Upper lobe of right lung (tissue), 1 donor: Measurements from ENCODE around the gene ARL17B. TPM values are rescaled to one million over a fixed set of nuclear protein-coding genes. Genes with fewer than 3 reads are reported as not detected.
"Not testable (repeated sequence)": the region's sequence is repeated elsewhere in the genome, so short reads cannot be mapped to it uniquely, and the experiment has no call there.

ENCODE experiments used
- ATAC-seq: fragments of 200-7000 bp; cut with Tn5 transposase; one replicate; pipeline ENCODE4 v1.9.1; 2020; ENCODE audit warnings: mild to moderate bottlenecking, moderate library complexity
- DNase-seq: peaks from one replicate; pipeline ENCODE4 v3.0.0-alpha.2; 2020
- H3K27ac ChIP-seq: fragments of 200-600 bp; one replicate; pipeline ENCODE4 v1.8.0; 2022
- H3K27me3 ChIP-seq: fragments of 200-600 bp; one replicate; pipeline ENCODE4 v1.8.0; 2022; ENCODE audit warnings: mild to moderate bottlenecking
- H3K36me3 ChIP-seq: fragments of 200-600 bp; one replicate; pipeline ENCODE4 v1.8.0; 2022
- H3K4me1 ChIP-seq: fragments of 200-600 bp; one replicate; pipeline ENCODE4 v1.8.0; 2022
- H3K4me3 ChIP-seq: fragments of 200-600 bp; one replicate; pipeline ENCODE4 v1.8.0; 2022; ENCODE audit warnings: mild to moderate bottlenecking
- H3K9me3 ChIP-seq: fragments of 200-600 bp; one replicate; pipeline ENCODE4 v1.8.0; 2022
- intact Hi-C: fragments of 100-400 bp; cut with DNase I; formaldehyde crosslinking; loops from one replicate; pipeline ENCODE4 v1.11.0; 2022
- total RNA-seq: library from RNA; stranded (reverse); fragmentation: NEBNext Ultra II Directional; extraction: Animal tissue kit (Norgen Biotek cat#: 25700); gene quantifications from one replicate; pipeline ENCODE4 v1.2.1, GENCODE V29; 2021
- TF ChIP-seq, protein P1 (sequence below): fragments of 200-600 bp; IDR thresholded peaks from one replicate; pipeline ENCODE4 v1.8.0; 2022; ENCODE audit warnings: antibody characterized with exemption
- donor health status: DM: no; HTN: yes; CAD: no; lungs with severe emphysema.

Gene ARL17B
- total RNA-seq, 1 donor from 2014 or later, result 31.0 TPM

DNA sequence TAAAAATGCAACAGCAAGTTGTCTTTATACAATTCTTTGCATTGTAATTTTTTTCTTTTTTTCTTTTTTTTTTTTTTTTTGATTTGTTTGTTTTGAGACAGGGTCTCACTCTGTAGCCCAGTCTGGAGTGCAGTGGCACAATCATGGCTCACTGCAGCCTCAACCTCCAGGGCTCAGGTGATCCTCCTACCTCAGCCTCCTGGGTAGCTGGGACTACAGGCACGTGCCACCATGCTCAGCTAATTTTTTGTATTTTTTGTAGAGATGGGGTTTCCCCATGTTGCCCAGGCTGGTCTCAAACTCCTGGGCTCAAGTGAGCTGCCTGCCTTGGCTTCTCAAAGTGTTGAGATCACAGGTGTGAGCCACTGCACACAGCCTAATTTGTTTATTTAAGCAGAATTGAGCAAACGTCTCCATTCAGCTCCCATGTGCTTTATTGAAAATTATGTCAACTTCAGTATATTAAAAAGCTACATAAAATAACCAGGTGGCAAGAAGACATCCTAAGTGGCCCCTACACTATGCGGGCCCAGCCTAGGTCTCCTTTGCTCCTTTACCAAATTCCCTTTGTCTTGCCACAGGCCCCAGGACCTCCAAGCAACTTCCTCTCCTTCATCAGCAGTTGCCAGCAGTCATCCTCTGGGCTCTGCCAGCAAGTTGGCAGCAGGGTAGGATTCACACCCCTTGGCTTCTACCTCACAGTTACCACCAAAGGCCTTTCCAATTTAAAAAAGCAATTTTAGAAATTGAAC lies 84.7 kb downstream of the ARL17B start:
- intact Hi-C loops, ATAC-seq, H3K9me3 ChIP-seq, H3K27ac ChIP-seq, H3K36me3 ChIP-seq, DNase-seq, H3K27me3 ChIP-seq, H3K4me3 ChIP-seq, H3K4me1 ChIP-seq: not testable (repeated sequence)

DNA sequence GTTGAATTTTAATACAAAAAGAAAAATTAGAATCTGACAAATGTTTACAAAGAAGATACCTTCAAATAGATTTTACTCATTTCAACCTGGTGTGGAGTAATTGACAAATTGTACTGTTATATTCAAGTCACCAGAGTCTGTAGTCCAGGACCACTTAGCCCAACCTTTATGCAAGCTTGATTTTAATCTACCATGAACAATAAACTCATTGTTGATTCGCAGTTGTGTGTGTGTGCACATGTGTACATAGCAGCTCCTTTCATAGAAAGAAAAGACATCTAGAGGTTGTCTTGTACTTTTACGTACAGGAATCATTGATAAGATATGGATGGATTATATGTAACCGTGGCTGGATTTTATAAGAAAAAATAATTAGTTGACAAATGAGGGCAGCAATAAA lies 87.3 kb downstream of the ARL17B start:
- H3K27me3 ChIP-seq, result no peaks in the 10 kb centered on the region
- H3K9me3 ChIP-seq, result no peaks in the 10 kb centered on the region
- H3K4me1 ChIP-seq, result no peaks in the 10 kb centered on the region
- H3K36me3 ChIP-seq, result no peaks in the 10 kb centered on the region
- intact Hi-C loops, result no loop called here
- no peak for DNase-seq
- ATAC-seq, result no peak
- no peak overlapping the region for H3K4me3 ChIP-seq
- TF ChIP-seq, protein P1, sequence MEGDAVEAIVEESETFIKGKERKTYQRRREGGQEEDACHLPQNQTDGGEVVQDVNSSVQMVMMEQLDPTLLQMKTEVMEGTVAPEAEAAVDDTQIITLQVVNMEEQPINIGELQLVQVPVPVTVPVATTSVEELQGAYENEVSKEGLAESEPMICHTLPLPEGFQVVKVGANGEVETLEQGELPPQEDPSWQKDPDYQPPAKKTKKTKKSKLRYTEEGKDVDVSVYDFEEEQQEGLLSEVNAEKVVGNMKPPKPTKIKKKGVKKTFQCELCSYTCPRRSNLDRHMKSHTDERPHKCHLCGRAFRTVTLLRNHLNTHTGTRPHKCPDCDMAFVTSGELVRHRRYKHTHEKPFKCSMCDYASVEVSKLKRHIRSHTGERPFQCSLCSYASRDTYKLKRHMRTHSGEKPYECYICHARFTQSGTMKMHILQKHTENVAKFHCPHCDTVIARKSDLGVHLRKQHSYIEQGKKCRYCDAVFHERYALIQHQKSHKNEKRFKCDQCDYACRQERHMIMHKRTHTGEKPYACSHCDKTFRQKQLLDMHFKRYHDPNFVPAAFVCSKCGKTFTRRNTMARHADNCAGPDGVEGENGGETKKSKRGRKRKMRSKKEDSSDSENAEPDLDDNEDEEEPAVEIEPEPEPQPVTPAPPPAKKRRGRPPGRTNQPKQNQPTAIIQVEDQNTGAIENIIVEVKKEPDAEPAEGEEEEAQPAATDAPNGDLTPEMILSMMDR, result no peak
- H3K27ac ChIP-seq, result no peak overlapping the region

DNA sequence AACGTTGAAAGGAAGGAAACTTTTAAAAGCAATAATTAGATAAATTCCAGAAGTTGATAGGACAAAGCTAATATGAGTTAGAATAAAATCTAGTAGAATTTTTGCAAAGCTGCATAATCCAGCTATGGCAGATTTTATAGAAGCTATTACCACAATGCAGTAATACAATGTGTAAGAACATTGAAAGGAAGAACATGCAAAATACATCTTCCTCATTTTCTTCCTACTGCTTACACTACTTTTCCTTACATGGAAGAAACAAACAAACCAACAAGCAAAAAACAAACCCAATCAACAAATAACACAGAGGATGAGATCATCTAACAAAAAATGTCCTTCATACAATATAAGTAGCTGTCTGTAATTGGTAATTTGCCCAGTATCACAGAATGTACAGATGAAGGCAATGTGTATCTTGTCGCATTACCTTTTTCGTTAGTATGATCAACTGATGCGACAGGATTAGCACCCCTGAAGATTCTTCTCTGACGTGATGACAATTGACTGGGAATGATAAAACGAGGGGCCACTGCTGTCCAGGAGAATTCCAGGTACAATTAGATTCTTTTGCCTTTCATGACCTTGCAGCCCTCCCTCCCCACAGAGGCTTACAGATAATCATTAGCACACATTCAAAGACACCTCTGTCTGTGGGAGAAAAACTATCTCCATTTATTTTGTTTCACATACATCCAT lies 87.9 kb downstream of the ARL17B start:
- Histone ChIP-seq H3K27me3 (no peaks in the 10 kb centered on the region), H3K27ac (no peak overlapping the region), H3K4me1 (no peaks in the 10 kb centered on the region), H3K9me3 (no peaks in the 10 kb centered on the region), H3K36me3 (no peaks in the 10 kb centered on the region), H3K4me3 (no peak overlapping the region)
- no peak for DNase-seq
- TF ChIP-seq, protein P1, result no peak
- no peak for ATAC-seq
- intact Hi-C loops, result no loop called here

DNA sequence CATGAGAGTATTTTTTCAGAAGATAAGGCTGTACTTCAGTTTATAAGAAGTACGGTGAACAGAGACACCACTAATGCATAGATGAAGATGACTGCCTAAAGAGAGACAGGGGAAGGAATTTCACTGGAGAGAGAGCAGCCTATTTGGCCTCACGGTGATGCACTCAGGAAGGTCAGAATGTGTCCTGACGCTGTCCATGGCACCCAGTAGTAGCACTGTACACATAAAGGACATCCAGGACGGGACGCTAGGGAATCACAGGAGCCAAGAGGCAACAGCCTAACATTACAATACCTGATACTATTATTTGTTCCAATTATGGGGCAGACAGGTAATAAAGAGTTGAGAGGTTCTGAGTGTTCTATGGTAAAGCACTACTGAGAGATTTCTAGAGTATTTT lies 91.5 kb downstream of the ARL17B start:
- no peaks in the 10 kb centered on the region for H3K4me1 ChIP-seq
- TF ChIP-seq, protein P1, result no peak
- no peak overlapping the region for H3K4me3 ChIP-seq
- no peak for ATAC-seq
- no peak overlapping the region for H3K27ac ChIP-seq
- intact Hi-C loops, result no loop called here
- H3K36me3 ChIP-seq, result no peaks in the 10 kb centered on the region
- H3K27me3 ChIP-seq, result no peaks in the 10 kb centered on the region
- DNase-seq, result no peak
- H3K9me3 ChIP-seq, result no peaks in the 10 kb centered on the region

DNA sequence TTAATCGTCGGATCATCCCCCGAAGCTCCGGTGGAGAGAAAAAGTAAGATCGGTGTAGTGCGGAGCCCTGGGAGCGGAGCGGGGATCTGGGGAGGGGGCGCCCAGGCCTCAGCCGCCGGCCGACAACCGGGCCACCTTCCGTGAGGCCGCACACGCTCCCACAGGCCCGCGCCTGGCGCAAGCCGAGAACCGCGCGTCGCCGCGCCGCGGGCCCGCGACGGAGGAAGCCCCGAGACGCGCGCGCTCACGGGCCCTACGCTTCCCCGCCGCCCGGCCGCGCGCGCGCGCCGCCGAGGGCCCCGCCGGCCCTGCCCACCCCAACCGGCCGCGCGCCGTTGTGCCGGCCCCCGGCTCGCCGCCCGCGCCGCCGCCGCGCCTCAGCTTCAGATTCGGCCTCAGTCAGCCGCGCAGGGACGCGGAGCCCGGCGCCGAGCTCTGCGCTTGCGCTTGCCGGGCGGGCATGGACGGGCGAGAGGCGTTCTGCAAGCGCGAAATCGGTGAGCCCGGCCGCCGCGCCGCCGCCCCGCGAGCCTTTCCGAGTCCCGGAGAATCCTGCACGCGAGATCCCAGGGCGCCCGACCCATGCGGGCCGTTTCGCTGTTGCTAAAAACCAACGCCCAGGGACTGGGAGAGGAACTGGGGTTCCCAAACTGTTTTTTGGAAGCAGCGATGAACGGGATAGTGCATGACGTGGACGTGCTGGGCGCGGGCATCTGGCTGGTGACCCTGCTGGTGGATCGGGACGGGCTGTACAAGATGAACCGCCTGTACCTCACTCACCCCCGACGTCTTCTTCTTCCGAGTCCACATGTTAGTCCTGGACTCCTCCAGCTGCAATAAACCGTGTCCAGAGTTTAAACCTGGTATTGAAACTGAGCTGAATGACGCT lies 94.7 kb downstream of the ARL17B start:
- H3K27me3 ChIP-seq, result no peaks in the 10 kb centered on the region
- intact Hi-C loops, result no loop called here

DNA sequence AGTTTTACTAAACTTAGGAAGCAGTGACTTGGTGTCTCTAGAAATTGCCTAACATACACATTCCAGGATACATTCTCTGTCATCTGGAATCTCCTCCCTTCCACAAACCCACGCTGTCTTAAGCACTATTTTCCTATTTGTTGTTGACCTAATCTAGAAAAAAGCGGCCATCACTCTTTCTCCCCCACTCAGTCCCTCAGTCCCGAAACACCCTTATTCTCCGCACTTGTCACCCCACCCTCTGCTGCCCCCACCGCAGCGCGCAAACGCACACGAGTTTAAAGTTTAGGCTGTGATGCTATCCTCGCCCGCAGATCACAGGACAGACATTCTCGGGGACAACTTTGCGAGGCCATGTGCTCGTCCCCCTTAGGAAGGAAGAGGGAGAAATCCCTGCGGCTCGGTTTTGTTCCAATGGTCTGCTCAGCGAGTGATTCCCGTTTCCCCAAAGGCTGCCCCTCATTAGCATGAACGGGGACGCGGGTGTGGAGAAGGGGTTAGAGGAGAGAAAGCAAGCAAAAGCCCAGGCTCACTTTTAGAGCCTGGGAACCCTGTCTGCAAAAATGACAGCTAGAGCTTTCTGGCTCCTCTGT lies 95.4 kb downstream of the ARL17B start:
- intact Hi-C loops, H3K9me3 ChIP-seq, H3K4me1 ChIP-seq, H3K27me3 ChIP-seq, H3K36me3 ChIP-seq, DNase-seq: not testable (repeated sequence)
- ATAC-seq, result peak; percentile 1
- Histone ChIP-seq H3K27ac (peak overlapping the region; percentile 88), H3K4me3 (peak overlapping the region; percentile 56)

More for the DNA sequence above, 94.7 kb downstream of the ARL17B start:
- ATAC-seq, result peak; percentile 97
- H3K4me1 ChIP-seq, result no peaks in the 10 kb centered on the region
- peak overlapping the region; percentile 69 for H3K4me3 ChIP-seq
- peak; percentile 95 for DNase-seq
- H3K9me3 ChIP-seq, result no peaks in the 10 kb centered on the region
- peak overlapping the region; percentile 92 for H3K27ac ChIP-seq
- H3K36me3 ChIP-seq, result no peaks in the 10 kb centered on the region
- TF ChIP-seq, protein P1, result no peak
